SK-MEL-5 (cell line): ENCODE data around the gene ERGIC1. TPM values are rescaled to one million over a fixed set of nuclear protein-coding genes. Genes with fewer than 3 reads are reported as not detected.

Experiments used
- DNase-seq: peaks from one replicate; pipeline ENCODE4 v3.0.0-alpha.2; 2016; ENCODE audit warnings: low read depth, low spot score
- in situ Hi-C: cut with HindIII; loops from 2 replicates; pipeline ENCODE4 v1.10.0; 2016; ENCODE audit warnings: low sequenced_read_pairs, high pct_unique_total_duplicates, low pct_unique_long_range_greater_than_20kb
- total RNA-seq: library from RNA; depleted of rRNA; stranded (reverse); fragments of >200 nt; shearing (Covaris generic); gene quantifications from 2 replicates; pipeline ENCODE4 v1.2.3, GENCODE V29; 2014

The ERGIC1 gene
- total RNA-seq, 1 experiment from 2014 or later: 91.3 TPM

DNA sequence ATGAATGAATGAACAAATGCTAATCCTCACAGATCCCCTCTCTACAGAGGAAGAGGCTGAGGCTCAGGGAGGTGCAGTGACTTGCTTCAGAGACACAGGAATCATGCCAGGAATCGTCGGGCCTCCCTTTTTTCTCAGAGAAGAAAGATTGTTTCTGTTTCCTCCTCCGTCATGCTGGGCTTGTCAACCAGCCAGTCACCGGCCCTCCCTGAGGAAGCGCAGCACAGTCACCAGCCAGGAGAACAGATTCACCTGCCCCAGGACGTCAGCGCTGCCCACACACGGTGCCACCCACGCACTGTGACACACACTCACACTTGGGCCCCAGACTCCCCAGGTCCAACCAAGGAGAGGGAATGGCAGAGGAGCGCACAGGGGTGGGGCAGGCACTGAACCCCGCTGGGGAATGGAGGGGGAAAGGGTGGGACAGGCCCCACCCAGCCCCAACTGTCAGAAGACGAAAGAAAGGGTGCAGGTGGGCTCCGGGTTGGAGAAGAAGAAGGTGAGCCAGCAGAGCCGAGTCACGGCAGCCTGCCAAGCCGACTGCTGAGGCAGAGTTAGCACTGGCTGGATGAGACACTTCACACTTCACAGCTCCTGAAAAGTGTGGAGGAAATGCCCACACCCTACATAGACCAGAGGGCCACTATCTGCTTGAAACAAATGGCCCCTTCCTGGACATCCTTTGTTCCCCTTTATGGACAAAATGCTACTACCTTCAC is 13.8 kb upstream of the ERGIC1 start:
- in situ Hi-C loops: no loop called here
- no peak for DNase-seq

DNA sequence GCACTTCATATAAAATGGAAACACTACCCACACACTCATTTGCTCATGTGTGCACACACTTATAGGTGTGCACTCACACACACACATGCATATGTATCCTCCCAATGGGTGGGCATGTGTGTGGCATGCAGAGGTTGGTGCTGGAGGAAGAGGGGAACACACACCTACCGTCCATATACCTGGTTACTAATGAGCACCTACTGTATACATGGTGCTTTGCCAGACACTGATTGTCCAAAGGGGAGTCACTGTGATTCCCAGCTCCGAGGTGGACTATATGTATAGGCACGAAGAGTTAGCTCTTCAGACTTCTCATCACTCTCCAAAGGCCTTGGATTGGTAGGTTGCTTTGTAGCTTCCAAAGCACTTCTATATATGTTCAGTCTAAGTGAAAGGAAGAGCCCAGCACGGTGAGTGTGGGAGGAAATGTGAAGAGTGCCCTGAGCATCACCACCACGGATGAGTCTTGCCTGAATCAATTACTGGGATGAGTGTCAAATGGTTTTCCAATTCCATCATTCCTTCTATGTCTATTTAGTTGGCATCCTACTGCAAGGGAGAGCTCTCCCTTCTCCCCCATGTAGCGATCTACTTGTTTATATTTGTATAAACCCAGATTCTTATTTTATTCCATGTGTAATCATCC is 12.6 kb upstream of the ERGIC1 start:
- no peak for DNase-seq
- in situ Hi-C loops: no loop called here

DNA sequence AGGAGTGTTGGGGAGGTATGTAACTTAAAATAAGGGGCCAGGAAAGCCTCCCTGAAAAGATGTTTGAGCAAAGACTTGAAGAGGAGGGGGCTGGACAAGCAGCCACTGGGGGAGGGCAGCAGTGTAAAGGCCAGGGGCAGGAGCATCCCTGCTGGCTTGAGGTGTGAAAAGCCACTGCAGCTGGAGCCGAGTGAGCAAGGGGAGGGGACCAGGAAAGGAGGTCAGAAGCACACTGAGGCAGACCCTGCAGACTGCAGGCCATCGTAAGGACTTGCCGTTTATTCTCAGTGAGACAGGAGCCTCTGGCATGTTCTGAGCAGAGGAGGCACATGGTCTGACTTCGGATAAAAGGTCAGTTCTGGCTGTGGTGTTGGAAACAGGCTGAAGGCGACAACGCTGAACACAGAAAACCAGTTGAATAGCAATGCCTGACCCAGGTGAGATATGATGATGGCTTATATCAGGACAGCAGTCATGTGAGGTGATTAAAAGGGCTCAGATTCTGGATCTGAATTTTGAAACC is 10.2 kb upstream of the ERGIC1 start:
- in situ Hi-C loops: no loop called here
- DNase-seq: no peak

DNA sequence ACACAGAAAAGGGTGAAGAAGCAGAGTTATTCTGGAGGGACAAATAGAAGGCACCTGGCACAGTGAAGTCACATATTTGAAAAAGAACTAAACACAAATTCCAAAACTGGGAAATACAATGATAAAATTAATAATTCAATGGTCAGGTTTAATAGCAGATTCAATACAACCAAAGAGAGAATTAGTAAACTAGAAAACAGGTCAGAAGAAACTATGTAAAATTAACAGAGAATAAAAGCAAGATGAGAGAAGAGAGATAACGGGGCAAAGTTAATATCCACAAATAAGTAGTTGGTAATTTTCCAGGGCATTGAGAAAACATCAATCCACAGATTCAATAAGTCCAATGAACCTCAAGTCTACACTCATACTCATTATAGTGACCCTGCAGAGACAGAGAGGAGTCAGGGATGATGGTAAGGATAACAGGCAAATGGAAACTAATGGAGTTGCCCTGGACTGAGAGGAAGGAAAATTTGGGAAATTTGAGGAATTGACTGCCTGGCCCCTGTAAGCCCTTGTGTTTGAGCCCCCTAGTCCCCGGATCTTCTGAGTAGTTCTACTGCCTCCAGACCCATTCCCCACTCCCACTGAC is 8.3 kb upstream of the ERGIC1 start:
- in situ Hi-C loops: no loop called here
- DNase-seq: no peak

DNA sequence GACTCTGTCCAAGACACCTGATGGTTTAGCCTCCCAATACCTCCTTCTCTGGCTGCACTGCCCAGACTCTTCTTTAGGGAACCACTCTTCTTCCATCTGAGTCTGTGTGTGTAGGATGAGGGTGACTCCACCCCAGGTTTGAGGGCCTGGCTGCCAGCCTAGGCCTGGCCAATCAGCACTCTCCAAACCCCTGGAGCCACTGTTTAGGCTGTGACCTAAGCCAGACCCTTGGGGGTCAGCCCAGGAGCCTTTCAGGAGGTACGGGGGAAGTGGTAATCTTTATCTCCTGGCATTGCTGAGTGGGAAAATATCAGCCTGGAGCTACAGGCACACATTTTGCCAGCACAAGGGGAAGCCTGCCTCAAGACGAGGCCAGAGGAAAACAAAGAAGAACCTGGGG is 6.2 kb upstream of the ERGIC1 start:
- no peak for DNase-seq
- in situ Hi-C loops: no loop called here

DNA sequence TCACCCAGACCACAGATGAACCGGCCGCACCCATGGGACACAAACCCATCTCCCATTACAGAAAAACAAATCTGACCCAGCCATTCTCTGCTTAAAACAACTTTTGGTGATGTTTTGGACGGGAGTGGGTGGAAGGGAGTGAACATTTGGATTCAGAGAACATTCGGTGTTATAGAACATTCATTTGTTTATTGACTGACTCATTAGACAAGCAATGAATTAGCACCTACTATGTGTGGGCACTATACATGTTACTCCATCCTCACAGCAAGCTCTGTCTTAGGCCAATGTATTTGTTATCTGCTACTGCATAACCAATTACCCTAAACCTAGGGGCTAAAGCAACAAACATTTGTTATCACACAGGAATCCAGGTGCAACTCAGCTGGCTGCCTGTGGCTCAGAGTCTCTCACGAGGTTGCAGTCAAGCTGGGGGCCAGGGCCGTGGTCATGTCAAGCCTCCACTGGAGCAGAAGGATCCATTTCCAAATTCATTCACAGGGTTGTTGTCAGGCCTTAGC is 5.1 kb upstream of the ERGIC1 start:
- in situ Hi-C loops: no loop called here
- DNase-seq: no peak

DNA sequence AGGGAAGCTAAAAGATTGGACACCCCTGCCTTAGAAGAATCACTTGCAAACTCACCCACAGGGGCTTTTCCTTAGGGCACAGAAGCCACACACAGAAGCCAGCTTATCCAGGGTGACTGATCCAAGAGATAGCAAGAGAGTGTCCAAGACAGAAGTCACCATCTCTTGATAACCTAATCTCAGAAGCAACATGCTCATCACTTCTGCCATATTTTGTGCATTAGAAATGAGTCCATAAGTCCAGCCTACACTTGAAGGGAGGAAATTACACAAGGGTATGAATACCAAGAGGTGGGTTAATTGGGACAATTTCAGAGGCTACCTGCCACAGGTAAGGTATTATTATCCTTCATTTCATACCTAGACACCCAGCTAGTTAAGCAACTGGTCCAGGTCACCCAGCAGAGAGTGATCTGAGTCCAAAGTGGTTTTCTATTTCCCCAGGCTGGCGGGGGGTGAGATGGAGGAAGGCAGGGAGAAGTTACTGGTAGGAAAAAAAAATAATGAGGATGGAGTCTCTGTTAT is 3.7 kb upstream of the ERGIC1 start:
- in situ Hi-C loops: no loop called here
- DNase-seq: no peak

- in situ Hi-C loops: no loop called here
- no peak for DNase-seq
Measured at GRCh38 chr5:172830876-172831662, 3.0 kb upstream of the ERGIC1 start.

GRCh38 chr5:172832383-172833315 is 1.4 kb upstream of the ERGIC1 start:
- DNase-seq: no peak
- in situ Hi-C loops: no loop called here

GRCh38 chr5:172833372-172833685 is 722 bp upstream of the ERGIC1 start:
- in situ Hi-C loops: no loop called here
- DNase-seq: no peak

DNA sequence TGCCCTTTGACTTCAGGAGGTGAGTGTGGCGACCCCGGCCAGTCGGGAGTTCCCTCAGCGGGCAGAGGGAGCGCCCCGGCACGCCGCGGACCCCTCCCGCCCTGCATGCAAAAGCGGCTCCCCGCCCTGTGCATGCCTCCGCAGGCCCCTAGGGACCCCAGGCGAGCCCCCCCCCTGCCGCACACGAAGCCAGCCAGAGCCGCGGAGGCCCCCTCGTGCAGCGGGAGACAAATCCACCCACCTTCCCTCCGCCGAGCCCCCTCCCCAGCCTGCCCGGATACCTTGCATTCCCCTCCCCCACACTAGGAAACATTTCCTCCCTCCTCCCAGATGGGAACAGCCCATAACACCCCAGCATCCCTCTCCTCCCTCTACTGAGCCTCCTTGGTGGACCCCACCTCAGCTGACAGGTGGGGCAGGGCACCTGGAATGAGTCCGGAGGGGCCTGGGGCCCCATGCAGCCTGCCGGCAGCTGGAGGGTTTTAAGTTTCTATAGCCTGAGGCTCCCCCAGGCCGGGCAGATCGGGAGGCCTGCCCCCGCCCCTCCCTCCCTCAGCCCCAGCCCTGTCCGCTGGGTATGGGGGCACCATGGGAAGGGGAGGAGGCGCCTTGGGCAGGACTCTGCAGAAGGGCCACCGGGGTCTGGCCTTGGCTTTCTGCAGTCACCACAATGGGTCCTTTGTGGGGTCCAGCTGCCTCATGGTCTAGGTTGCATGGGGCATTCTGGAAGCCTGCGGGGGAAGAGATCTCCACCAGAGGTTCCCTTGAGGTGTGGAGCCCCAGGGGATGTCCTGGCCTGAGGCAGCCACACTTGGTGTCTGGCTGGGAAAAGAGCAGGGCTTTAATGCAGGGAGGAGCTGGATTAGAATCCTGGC is 601 bp downstream of the ERGIC1 start:
- in situ Hi-C loops: no loop called here
- peak; percentile 44 for DNase-seq

DNA sequence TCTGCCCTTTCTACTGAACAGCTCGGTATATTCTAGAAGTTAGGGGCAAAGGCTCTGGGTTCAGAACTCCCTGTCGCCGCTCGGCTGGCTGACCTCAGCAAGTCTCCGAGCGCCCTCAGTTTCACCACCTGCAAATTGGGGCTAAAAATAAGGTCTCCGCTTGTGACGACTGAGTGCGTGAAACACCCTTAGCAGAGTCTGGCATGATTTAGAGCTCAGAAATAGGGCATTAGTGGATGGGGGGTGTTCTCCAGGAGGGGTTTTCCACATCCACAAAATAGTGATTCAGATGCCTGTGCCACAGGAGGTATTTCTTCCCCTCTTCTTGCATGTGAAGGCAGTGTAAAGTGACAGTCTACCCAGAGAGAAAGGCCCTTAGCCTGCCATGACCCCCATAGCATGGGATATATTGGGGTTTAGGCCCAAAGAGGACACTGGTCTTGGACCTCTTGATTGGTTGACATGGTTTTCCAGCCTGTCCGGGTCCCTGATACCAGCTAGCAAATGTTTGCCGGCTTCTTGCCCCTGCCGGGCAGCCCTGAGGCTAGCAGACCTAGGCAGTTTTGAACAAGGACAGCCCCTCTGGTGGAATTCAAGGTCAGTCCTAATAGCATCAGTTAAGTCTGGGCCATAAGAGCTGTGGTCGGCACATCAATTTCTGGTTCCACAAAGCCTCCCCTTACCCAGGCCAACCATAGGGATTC is 1.4 kb downstream of the ERGIC1 start:
- no peak for DNase-seq
- in situ Hi-C loops: no loop called here

GRCh38 chr5:172835994-172836356 is 1.9 kb downstream of the ERGIC1 start:
- no peak for DNase-seq
- in situ Hi-C loops: no loop called here

GRCh38 chr5:172837640-172838039 is 3.6 kb downstream of the ERGIC1 start:
- in situ Hi-C loops: no loop called here
- DNase-seq: no peak

- DNase-seq: no peak
- in situ Hi-C loops: no loop called here
Measured at GRCh38 chr5:172838151-172838875, 4.3 kb downstream of the ERGIC1 start.
